CD8-positive, alpha-beta memory T cell (primary cell): ENCODE measurements around the gene PHACTR4. TPM values are rescaled to one million over a fixed set of nuclear protein-coding genes. Genes with fewer than 3 reads are reported as not detected.
"Not testable (repeated sequence)": the region's sequence is repeated elsewhere in the genome, so short reads cannot be mapped to it uniquely, and the experiment has no call there.

Source experiments
- CTCF ChIA-PET: fragments of 350-600 bp; sonication (Branson Sonifier 250); formaldehyde crosslinking; loops from one replicate; lab custom pipeline; 2021; ENCODE audit warnings: antibody characterized with exemption; lab: Charles Lee
- POLR2A ChIA-PET: fragments of 350-600 bp; sonication (Branson Sonifier 250); formaldehyde crosslinking; loops from one replicate; lab custom pipeline; 2021; ENCODE audit warnings: antibody characterized with exemption; lab: Charles Lee
- DNase-seq, 5 donors: peaks; one replicate each; pipeline versions ENCODE4 v3.0.0 to v3.0.0-alpha.2; 2020 to 2022; ENCODE audit warnings: mixed read lengths in 1 of 5
- H3K27ac ChIP-seq: one replicate; pipeline ENCODE4 v1.7.0; 2013; ENCODE audit warnings: low read depth, mild to moderate bottlenecking, low read length, moderate library complexity
- H3K27me3 ChIP-seq: 2 replicates; pipeline ENCODE4 v1.7.0; 2013; ENCODE audit warnings: low read length, mild to moderate bottlenecking; ENCODE audit not compliant: insufficient read depth, poor library complexity, severe bottlenecking
- H3K36me3 ChIP-seq: 2 replicates; pipeline ENCODE4 v1.7.0; 2013; ENCODE audit warnings: mild to moderate bottlenecking, low read length, moderate library complexity; ENCODE audit not compliant: insufficient read depth
- H3K4me1 ChIP-seq: 2 replicates; pipeline ENCODE4 v1.7.0; 2013; ENCODE audit warnings: mild to moderate bottlenecking, low read length, moderate library complexity; ENCODE audit not compliant: insufficient read depth
- H3K4me3 ChIP-seq: 2 replicates; pipeline ENCODE4 v1.7.0; 2013; ENCODE audit warnings: mild to moderate bottlenecking, low read length
- H3K9me3 ChIP-seq: 2 replicates; pipeline ENCODE4 v1.7.0; 2013; ENCODE audit warnings: mild to moderate bottlenecking, low read length
- H3K27ac Mint-ChIP-seq, 8 donors: one replicate each; pipeline ENCODE4 v1.8.0; 2020 to 2021; ENCODE audit warnings: mixed read lengths in 8 of 8, mild to moderate bottlenecking in 6 of 8, inconsistent platforms in 3 of 8, moderate library complexity in 3 of 8
- H3K27me3 Mint-ChIP-seq, 2 donors: one replicate each; pipeline ENCODE4 v1.8.0; 2020 to 2021; ENCODE audit warnings: mixed read lengths in 2 of 2, mild to moderate bottlenecking in 1 of 2, moderate library complexity in 1 of 2
- H3K36me3 Mint-ChIP-seq, 3 donors: one replicate each; pipeline ENCODE4 v1.8.0; 2020 to 2021; ENCODE audit warnings: mixed read lengths in 3 of 3, inconsistent platforms in 1 of 3, mild to moderate bottlenecking in 1 of 3
- H3K4me1 Mint-ChIP-seq, 3 donors: one replicate each; pipeline ENCODE4 v1.8.0; 2020 to 2021; ENCODE audit warnings: mixed read lengths in 3 of 3, inconsistent platforms in 1 of 3, mild to moderate bottlenecking in 1 of 3
- H3K4me3 Mint-ChIP-seq, 7 donors: one replicate each; pipeline ENCODE4 v1.8.0; 2020 to 2021; ENCODE audit warnings: mixed read lengths in 7 of 7, mild to moderate bottlenecking in 6 of 7, moderate library complexity in 4 of 7, inconsistent platforms in 2 of 7
- H3K9me3 Mint-ChIP-seq, 5 donors: one replicate each; pipeline ENCODE4 v1.8.0; 2020 to 2022; ENCODE audit warnings: mixed read lengths in 5 of 5, mild to moderate bottlenecking in 3 of 5, moderate library complexity in 2 of 5, inconsistent platforms in 1 of 5
- polyA plus RNA-seq: library from polyadenylated mRNA; unstranded; fragments of 300-500 nt; fragmentation: Illumina TruSeq; gene quantifications from one replicate; pipeline ENCODE4 v1.2.3, GENCODE V29; 2021
- total RNA-seq, 2 experiments: library from RNA; stranded (reverse); gene quantifications; one replicate each; pipeline ENCODE4 v1.2.3, GENCODE V29; 2021

Gene PHACTR4
- total and polyA plus RNA-seq, 3 experiments from 2014 or later, result 23.2 to 24.4 (median 24.1) TPM

- Histone ChIP-seq H3K27ac (peak overlapping the region; percentile 93), H3K36me3 (peaks cover 21% of the 10 kb centered on the region), H3K4me3 (peak overlapping the region; percentile 85), H3K4me1 (peaks cover 17% of the 10 kb centered on the region), H3K9me3 (no peaks in the 10 kb centered on the region), H3K27me3 (no peaks in the 10 kb centered on the region)
- H3K4me3 Mint-ChIP-seq, result peak overlapping the region; percentile 89 to 97 (median 91)
- no peak for DNase-seq
- H3K27me3 Mint-ChIP-seq, result peaks cover 0 to 5% of the 10 kb centered on the region in 2 donors
- H3K4me1 Mint-ChIP-seq, result peaks cover 26 to 42% (median 42%) of the 10 kb centered on the region in 3 donors
- ChIA-PET POLR2A (interaction anchor here (0.7 to 2.5 kb wide), 13 partner anchors 10 to 882 kb away, joined by 3 to 21 read pairs (median 8); partner anchors contain the start of genes FAM76A, GMEB1, SESN2 and TAF12), CTCF (interaction anchor here (1.1 to 3.6 kb wide), 7 partner anchors 27 to 94 kb away, joined by 3 to 30 read pairs (median 5); partner anchors contain the start of gene ATP5IF1)
- peak overlapping the region; percentile 95 to 99 (median 98) for H3K27ac Mint-ChIP-seq
- H3K9me3 Mint-ChIP-seq, result no peaks in the 10 kb centered on the region
- peaks cover 4 to 46% (median 10%) of the 10 kb centered on the region in 3 donors for H3K36me3 Mint-ChIP-seq
Observed at GRCh38 chr1:28329395-28330153, 40.0 kb upstream of the PHACTR4 start.

GRCh38 chr1:28338897-28339296 lies 30.6 kb upstream of the PHACTR4 start:
- H3K27me3 Mint-ChIP-seq, result no peaks in the 10 kb centered on the region
- no peaks in the 10 kb centered on the region for H3K9me3 Mint-ChIP-seq
- Histone ChIP-seq H3K4me3 (no peak overlapping the region), H3K27me3 (no peaks in the 10 kb centered on the region), H3K4me1 (no peaks in the 10 kb centered on the region), H3K9me3 (no peaks in the 10 kb centered on the region), H3K27ac (no peak overlapping the region), H3K36me3 (peaks cover 10% of the 10 kb centered on the region)
- DNase-seq, result no peak
- CTCF ChIA-PET, result interaction anchor here (1.0 kb wide), 1 partner anchor 21 kb away, joined by 3 read pairs; no protein-coding TSS in a partner anchor
- peaks cover 3 to 23% (median 4%) of the 10 kb centered on the region in 3 donors for H3K36me3 Mint-ChIP-seq
- H3K27ac Mint-ChIP-seq, result no peak overlapping the region
- H3K4me3 Mint-ChIP-seq, result no peak overlapping the region
- POLR2A ChIA-PET, result no interaction called here
- H3K4me1 Mint-ChIP-seq, result no peaks in the 10 kb centered on the region

GRCh38 chr1:28339551-28339950 lies 30.0 kb upstream of the PHACTR4 start:
- no peaks in the 10 kb centered on the region for H3K9me3 ChIP-seq
- H3K36me3 ChIP-seq, result peaks cover 7% of the 10 kb centered on the region
- H3K4me3 Mint-ChIP-seq, result no peak overlapping the region
- no peaks in the 10 kb centered on the region for H3K4me1 Mint-ChIP-seq
- no peaks in the 10 kb centered on the region for H3K27me3 Mint-ChIP-seq
- ChIA-PET POLR2A (interaction anchor here (0.8 kb wide), 1 partner anchor 9 kb away, joined by 3 read pairs; no protein-coding TSS in a partner anchor), CTCF (no interaction called here)
- H3K4me3 ChIP-seq, result no peak overlapping the region
- H3K4me1 ChIP-seq, result no peaks in the 10 kb centered on the region
- H3K9me3 Mint-ChIP-seq, result no peaks in the 10 kb centered on the region
- H3K27ac Mint-ChIP-seq, result peak overlapping the region in 1 of 8 donors; percentile 65
- H3K36me3 Mint-ChIP-seq, result peaks cover 3 to 16% (median 4%) of the 10 kb centered on the region in 3 donors
- no peak overlapping the region for H3K27ac ChIP-seq
- DNase-seq, result no peak
- H3K27me3 ChIP-seq, result no peaks in the 10 kb centered on the region

GRCh38 chr1:28340221-28340974 lies 29.1 kb upstream of the PHACTR4 start:
- H3K4me3 ChIP-seq, result no peak overlapping the region
- DNase-seq, result peak in 1 of 5 donors; percentile 26
- H3K27me3 ChIP-seq, result no peaks in the 10 kb centered on the region
- H3K4me1 ChIP-seq, result no peaks in the 10 kb centered on the region
- H3K4me3 Mint-ChIP-seq, result no peak overlapping the region
- H3K27ac ChIP-seq, result no peak overlapping the region
- peaks cover 2 to 8% (median 3%) of the 10 kb centered on the region in 3 donors for H3K36me3 Mint-ChIP-seq
- no peaks in the 10 kb centered on the region for H3K9me3 ChIP-seq
- no peaks in the 10 kb centered on the region for H3K9me3 Mint-ChIP-seq
- ChIA-PET POLR2A (interaction anchor here (0.8 kb wide), 1 partner anchor 10 kb away, joined by 3 read pairs; no protein-coding TSS in a partner anchor), CTCF (no interaction called here)
- no peaks in the 10 kb centered on the region for H3K27me3 Mint-ChIP-seq
- H3K36me3 ChIP-seq, result peaks cover 4% of the 10 kb centered on the region
- H3K4me1 Mint-ChIP-seq, result no peaks in the 10 kb centered on the region
- peak overlapping the region in 2 of 8 donors; percentile 17 to 38 for H3K27ac Mint-ChIP-seq

DNA sequence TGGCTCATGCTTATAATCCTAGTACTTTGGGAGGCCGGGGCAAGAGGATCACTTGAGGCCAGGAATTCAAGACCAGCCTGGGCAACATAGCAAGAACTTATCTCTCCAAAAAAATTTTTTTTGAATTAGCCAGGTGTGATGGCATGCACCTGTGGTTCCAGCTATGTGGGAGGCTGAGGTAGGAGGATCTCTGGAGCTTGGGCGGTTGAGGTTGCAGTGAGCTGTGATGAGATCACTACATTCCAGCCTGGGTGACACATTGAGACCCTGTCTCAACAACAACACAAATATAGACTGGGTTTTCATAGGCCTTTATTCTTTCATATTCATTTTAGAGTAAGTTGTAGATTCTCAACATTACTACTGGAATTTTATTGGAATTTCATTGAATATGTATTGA lies 27.9 kb upstream of the PHACTR4 start:
- Mint-ChIP-seq H3K9me3 (no peaks in the 10 kb centered on the region), H3K4me1 (no peaks in the 10 kb centered on the region), H3K27me3 (no peaks in the 10 kb centered on the region), H3K4me3 (no peak overlapping the region), H3K36me3 (peaks cover 0 to 3% (median 0%) of the 10 kb centered on the region in 3 donors), H3K27ac (no peak overlapping the region)
- H3K9me3 ChIP-seq, result no peaks in the 10 kb centered on the region
- H3K27ac ChIP-seq, result no peak overlapping the region
- H3K4me1 ChIP-seq, result no peaks in the 10 kb centered on the region
- no peak overlapping the region for H3K4me3 ChIP-seq
- no peak for DNase-seq
- no peaks in the 10 kb centered on the region for H3K36me3 ChIP-seq
- H3K27me3 ChIP-seq, result no peaks in the 10 kb centered on the region
- POLR2A ChIA-PET, result no interaction called here
- CTCF ChIA-PET, result no interaction called here

- CTCF ChIA-PET, result interaction anchor here (0.7 to 1.3 kb wide), 2 partner anchors 16 to 95 kb away, joined by 3 to 4 read pairs; no protein-coding TSS in a partner anchor
- Mint-ChIP-seq H3K4me1 (no peaks in the 10 kb centered on the region), H3K27me3 (no peaks in the 10 kb centered on the region)
Observed at GRCh38 chr1:28343405-28343804, 26.1 kb upstream of the PHACTR4 start.

GRCh38 chr1:28353248-28353810 lies 16.2 kb upstream of the PHACTR4 start:
- H3K27me3 ChIP-seq, H3K4me3 Mint-ChIP-seq, H3K27ac ChIP-seq, H3K36me3 ChIP-seq, H3K9me3 ChIP-seq, DNase-seq, H3K4me1 ChIP-seq, H3K4me3 ChIP-seq, H3K4me1 Mint-ChIP-seq, H3K27ac Mint-ChIP-seq, H3K27me3 Mint-ChIP-seq, H3K36me3 Mint-ChIP-seq, H3K9me3 Mint-ChIP-seq: not testable (repeated sequence)
- ChIA-PET POLR2A (interaction anchor here (0.5 kb wide), 1 partner anchor 29 kb away, joined by 3 read pairs; no protein-coding TSS in a partner anchor), CTCF (interaction anchor here (2.5 kb wide), 1 partner anchor 524 kb away, joined by 11 read pairs; no protein-coding TSS in a partner anchor)

More at GRCh38 chr1:28343405-28343804, 26.1 kb upstream of the PHACTR4 start:
- H3K4me3 ChIP-seq, result no peak overlapping the region
- no peaks in the 10 kb centered on the region for H3K27me3 ChIP-seq
- no peaks in the 10 kb centered on the region for H3K9me3 ChIP-seq
- POLR2A ChIA-PET, result no interaction called here
- no peak overlapping the region for H3K27ac ChIP-seq
- H3K4me1 ChIP-seq, result no peaks in the 10 kb centered on the region
- no peak overlapping the region for H3K4me3 Mint-ChIP-seq
- H3K36me3 Mint-ChIP-seq, result no peaks in the 10 kb centered on the region
- no peak for DNase-seq
- no peaks in the 10 kb centered on the region for H3K36me3 ChIP-seq
- H3K27ac Mint-ChIP-seq, result no peak overlapping the region
- H3K9me3 Mint-ChIP-seq, result no peaks in the 10 kb centered on the region
